Hippocampal formation (tissue), 2 donors: ENCODE results near the gene JAG1.

Source experiments
- DNase-seq, 2 donors: peaks; one replicate each; lab custom pipeline; 2025; lab: John Stamatoyannopoulos, UW

Gene JAG1

GRCh38 chr20:10699489-10699888 lies 25.7 kb upstream of the JAG1 start:
- DNase-seq: no peak

GRCh38 chr20:10696650-10697049 lies 22.9 kb upstream of the JAG1 start:
- DNase-seq: no peak

GRCh38 chr20:10689385-10689784 lies 15.6 kb upstream of the JAG1 start:
- no peak for DNase-seq

- DNase-seq: no peak
Observed at GRCh38 chr20:10687895-10688294, 14.1 kb upstream of the JAG1 start.

GRCh38 chr20:10686356-10687133 lies 12.7 kb upstream of the JAG1 start:
- no peak for DNase-seq

- no peak for DNase-seq
Observed at GRCh38 chr20:10683537-10683936, 9.7 kb upstream of the JAG1 start.

GRCh38 chr20:10682939-10683338 lies 9.1 kb upstream of the JAG1 start:
- no peak for DNase-seq

- DNase-seq: no peak
Observed at GRCh38 chr20:10681494-10681893, 7.7 kb upstream of the JAG1 start.

- no peak for DNase-seq
Observed at GRCh38 chr20:10680571-10680970, 6.8 kb upstream of the JAG1 start.

GRCh38 chr20:10679269-10679668 lies 5.5 kb upstream of the JAG1 start:
- DNase-seq: no peak

GRCh38 chr20:10676518-10676917 lies 2.7 kb upstream of the JAG1 start:
- DNase-seq: no peak

GRCh38 chr20:10675450-10675848 lies 1.6 kb upstream of the JAG1 start:
- DNase-seq: no peak

- DNase-seq: peak; percentile 36 to 51
Observed at GRCh38 chr20:10674684-10675449, 1.1 kb upstream of the JAG1 start.

GRCh38 chr20:10673176-10673841 lies 490 bp downstream of the JAG1 start:
- DNase-seq: peak; percentile 39 to 70

- peak in 1 of 2 donors; percentile 40 for DNase-seq
Observed at GRCh38 chr20:10672624-10673127, 1.1 kb downstream of the JAG1 start.

- DNase-seq: peak in 1 of 2 donors; percentile 40
Observed at GRCh38 chr20:10671919-10672623, 1.7 kb downstream of the JAG1 start.

GRCh38 chr20:10671221-10671918 lies 2.4 kb downstream of the JAG1 start:
- DNase-seq: peak; percentile 48 to 56

- no peak for DNase-seq
Observed at GRCh38 chr20:10670501-10671220, 3.1 kb downstream of the JAG1 start.

GRCh38 chr20:10669843-10670446 lies 3.9 kb downstream of the JAG1 start:
- no peak for DNase-seq
